SIG-M5 treated with dmso at 0.1 percent for 504 hours (cell line): Measurements from ENCODE around the gene MAEL.
"Not testable (repeated sequence)": the region's sequence is repeated elsewhere in the genome, so short reads cannot be mapped to it uniquely, and the experiment has no call there.

Experiments used
- DNase-seq: peaks from one replicate; lab custom pipeline; 2025; ENCODE audit not compliant: unreplicated experiment; lab: John Stamatoyannopoulos, UW

Gene MAEL

GRCh38 chr1:166977951-166978350, 11.1 kb upstream of the MAEL start:
- DNase-seq: no peak

GRCh38 chr1:166978821-166979220, 10.3 kb upstream of the MAEL start:
- DNase-seq: peak; percentile 43

- no peak for DNase-seq
Observed at GRCh38 chr1:166980383-166980782, 8.7 kb upstream of the MAEL start.

GRCh38 chr1:166980818-166981217, 8.3 kb upstream of the MAEL start:
- DNase-seq: no peak

GRCh38 chr1:166981589-166981988, 7.5 kb upstream of the MAEL start:
- DNase-seq: no peak

GRCh38 chr1:166999075-166999474, 10.0 kb downstream of the MAEL start:
- no peak for DNase-seq

- DNase-seq: no peak
Observed at GRCh38 chr1:166999500-167000055, 10.5 kb downstream of the MAEL start.

GRCh38 chr1:167000546-167000945, 11.5 kb downstream of the MAEL start:
- DNase-seq: no peak

GRCh38 chr1:167002354-167002753, 13.3 kb downstream of the MAEL start:
- no peak for DNase-seq

- no peak for DNase-seq
Observed at GRCh38 chr1:167003711-167004110, 14.6 kb downstream of the MAEL start.

GRCh38 chr1:167011560-167012191, 22.6 kb downstream of the MAEL start:
- DNase-seq: no peak

GRCh38 chr1:167012570-167012969, 23.5 kb downstream of the MAEL start:
- DNase-seq: no peak

- DNase-seq: no peak
Observed at GRCh38 chr1:167013108-167013929, 24.2 kb downstream of the MAEL start.

GRCh38 chr1:167016100-167016750, 27.1 kb downstream of the MAEL start:
- peak; percentile 80 for DNase-seq

- DNase-seq: no peak
Observed at GRCh38 chr1:167022384-167022783, 33.3 kb downstream of the MAEL start.

GRCh38 chr1:167029553-167029952, 40.5 kb downstream of the MAEL start:
- DNase-seq: not testable (repeated sequence)

GRCh38 chr1:167033646-167034045, 44.6 kb downstream of the MAEL start:
- no peak for DNase-seq

- DNase-seq: peak; percentile 74
Observed at GRCh38 chr1:167043752-167044488, 54.8 kb downstream of the MAEL start.

- no peak for DNase-seq
Observed at GRCh38 chr1:167051907-167052306, 62.8 kb downstream of the MAEL start.

GRCh38 chr1:167052389-167052788, 63.3 kb downstream of the MAEL start:
- DNase-seq: no peak

GRCh38 chr1:167054531-167054930, 65.5 kb downstream of the MAEL start:
- DNase-seq: no peak
